ENCODE data around the gene TP53I11. TPM values are rescaled to one million over a fixed set of nuclear protein-coding genes. Genes with fewer than 3 reads are reported as not detected.

TP53I11 gene
- total RNA-seq, 1 experiment from 2014 or later = 46.9 TPM

GRCh38 chr11:44915004-44915403, 35.7 kb downstream of the TP53I11 start:
- Histone ChIP-seq H3K4me1 (ENCODE audit: control insufficient read depth in 1 of 2, insufficient read depth in 2 of 2, low read length in 2 of 2) (no peaks in the 10 kb centered on the region), H3K36me3 (ENCODE audit: control insufficient read depth in 1 of 2, insufficient read depth in 2 of 2, low read length in 2 of 2) (no peaks in the 10 kb centered on the region), H3K4me3 (replicated peaks in 1 of 2; ENCODE audit: low read depth in 1 of 2, low read length in 2 of 2) (no peak overlapping the region), H4K20me1 (ENCODE audit: insufficient read depth) (no peaks in the 10 kb centered on the region), H3K4me2 (ENCODE audit: low read length) (no peak overlapping the region), H2AFZ (ENCODE audit: low read depth, low read length, poor library complexity, severe bottlenecking) (no peak overlapping the region), H3K79me2 (ENCODE audit: insufficient read depth, low read length) (no peaks in the 10 kb centered on the region), H3K9me3 (ENCODE audit: control insufficient read depth in 1 of 2, insufficient read depth in 1 of 2, low read depth in 1 of 2, low read length in 2 of 2) (no peaks in the 10 kb centered on the region), H3K27me3 (ENCODE audit: insufficient read depth, low read length) (no peaks in the 10 kb centered on the region), H3K9me2 (ENCODE audit: insufficient read depth) (no peaks in the 10 kb centered on the region), H3K27ac (ENCODE audit: low read depth, low read length) (no peak overlapping the region), H3K9ac (ENCODE audit: low read length) (no peak overlapping the region)
- DNase-seq (ENCODE audit: low read depth, low spot score) (no peak), ATAC-seq (no peak)
- POLR2A ChIA-PET = no interaction called here
- intact Hi-C loops (cut with micrococcal nuclease) = no loop called here
- BruUV-seq (replicated peaks) = no TSS peak
- RAD21 ChIA-PET (ENCODE audit: low non-redundant PET in 1 of 2, low total read pairs in 2 of 2, uncharacterized antibody in 2 of 2, unreplicated experiment in 2 of 2) = no interaction called here
- CTCF ChIA-PET = no interaction called here
- TF ChIP-seq MAX (IDR thresholded peaks at IDR 0.05) = no peak
- no peak for TF ChIP-seq EGR1 (IDR thresholded peaks at IDR 0.05; ENCODE audit: low read depth)
- no peak for TF ChIP-seq CBX3 (IDR thresholded peaks at IDR 0.05; ENCODE audit: low read depth)
- TF ChIP-seq ZNF274 (IDR thresholded peaks at IDR 0.05; ENCODE audit: low read depth, low read length) = no peak
- TF ChIP-seq CEBPB (IDR thresholded peaks at IDR 0.05; ENCODE audit: low read depth) = no peak
- TF ChIP-seq SRF (IDR thresholded peaks at IDR 0.05; ENCODE audit: low read depth) = no peak
- TF ChIP-seq RAD21 (IDR thresholded peaks at IDR 0.05; ENCODE audit: low read depth) = no peak
- no peak for TF ChIP-seq ZBTB33 (IDR thresholded peaks at IDR 0.05; ENCODE audit: extremely low read depth, insufficient replicate concordance, low read length)
- no peak for TF ChIP-seq SIN3A (IDR thresholded peaks at IDR 0.05; ENCODE audit: low read depth)
- no peak for TF ChIP-seq JUND (IDR thresholded peaks at IDR 0.05)
- no peak for TF ChIP-seq POLR2A (IDR thresholded peaks at IDR 0.05; ENCODE audit: borderline replicate concordance, extremely low read depth, insufficient read depth, insufficient read length)
- no peak for TF ChIP-seq EZH2 (IDR thresholded peaks at IDR 0.05)
- no peak for TF ChIP-seq REST (IDR thresholded peaks at IDR 0.05; ENCODE audit: low read depth)
- TF ChIP-seq POLR2AphosphoS5 (IDR thresholded peaks at IDR 0.05; ENCODE audit: low read depth, low read length) = no peak
- TF ChIP-seq ATF3 (IDR thresholded peaks at IDR 0.05) = no peak
- no peak for TF ChIP-seq CTCF (IDR thresholded peaks at IDR 0.05 in 2 of 3, conservative IDR thresholded peaks at IDR 0.05 in 1 of 3; ENCODE audit: borderline replicate concordance in 1 of 3, insufficient read depth in 1 of 3, low read depth in 2 of 3, low read length in 2 of 3)
- no peak for TF ChIP-seq FOSL1 (IDR thresholded peaks at IDR 0.05; ENCODE audit: low read depth)
- no peak for TF ChIP-seq EZH2phosphoT487 (IDR thresholded peaks at IDR 0.05; ENCODE audit: borderline replicate concordance)
- TF ChIP-seq SP1 (IDR thresholded peaks at IDR 0.05; ENCODE audit: low read depth) = no peak
- TF ChIP-seq ELF1 (IDR thresholded peaks at IDR 0.05; ENCODE audit: borderline replicate concordance, low read depth) = no peak

Data from HCT116 (cell line).